Measurements from ENCODE around the gene GZMM. TPM values are rescaled to one million over a fixed set of nuclear protein-coding genes. Genes with fewer than 3 reads are reported as not detected.

Gene GZMM
- total and polyA plus RNA-seq, 2 of the 13 experiments (the other 11 are each of a cell fraction or from before 2014, with no cell fraction given): 0.07 TPM; not detected in 1

DNA sequence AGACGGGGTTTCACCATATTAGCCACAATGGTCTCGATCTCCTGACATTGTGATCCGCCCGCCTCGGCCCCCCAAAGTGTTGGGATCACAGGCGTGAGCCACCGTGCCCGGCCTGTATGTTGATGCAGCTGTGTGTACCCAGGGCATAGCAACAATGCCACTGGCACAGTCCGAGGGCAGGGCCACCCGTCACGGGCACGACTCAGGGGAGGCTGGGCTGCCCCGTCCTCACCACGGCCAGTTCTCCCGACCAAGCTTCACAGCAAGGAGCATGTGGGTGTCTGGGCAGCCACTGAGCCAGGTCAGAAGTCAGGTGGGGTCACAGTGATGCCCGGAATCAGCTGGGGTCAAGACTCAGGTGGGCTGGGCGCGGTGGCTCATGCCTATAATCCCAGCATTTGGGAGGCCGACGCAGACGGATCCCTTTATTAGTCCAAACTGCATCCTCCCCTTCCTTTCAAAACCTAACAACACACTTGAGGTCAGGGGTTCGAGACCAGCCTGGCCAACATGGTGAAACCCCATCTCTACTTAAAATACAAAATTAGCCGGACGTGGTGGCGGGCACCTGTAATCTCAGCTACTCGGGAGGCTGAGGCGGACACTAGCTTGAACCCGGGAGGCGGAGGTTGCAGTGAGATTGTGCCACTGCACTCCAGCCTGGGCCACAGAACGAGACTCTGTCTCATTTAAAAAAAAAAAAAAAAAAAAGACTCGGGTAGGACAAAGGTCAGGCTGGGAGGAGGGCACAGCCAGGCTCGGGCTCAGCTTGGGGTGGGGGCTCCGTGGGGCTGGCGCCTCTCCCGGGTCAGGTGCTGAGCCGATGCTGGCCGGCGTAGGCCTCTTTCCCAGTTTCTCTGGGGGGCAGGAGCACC lies 13.5 kb upstream of the GZMM start (continued):
- TF ChIP-seq XBP1 (CRISPR knock-in tag; IDR thresholded peaks at IDR 0.05) (no peak), GMEB1 (CRISPR knock-in tag; IDR thresholded peaks at IDR 0.05; ENCODE audit: borderline replicate concordance) (no peak), HMG20A (CRISPR knock-in tag; IDR thresholded peaks at IDR 0.05; ENCODE audit: borderline replicate concordance) (no peak), ZNF644 (CRISPR knock-in tag; IDR thresholded peaks at IDR 0.05; ENCODE audit: low read depth) (no peak), CEBPG (CRISPR knock-in tag; IDR thresholded peaks at IDR 0.05) (no peak), ZNF619 (CRISPR knock-in tag; IDR thresholded peaks at IDR 0.05) (no peak), AHR (CRISPR knock-in tag; IDR thresholded peaks at IDR 0.05) (no peak), NR1H2 (CRISPR knock-in tag; IDR thresholded peaks at IDR 0.05; ENCODE audit: borderline replicate concordance, low read depth) (no peak), ZNF326 (CRISPR knock-in tag; IDR thresholded peaks at IDR 0.05; ENCODE audit: borderline replicate concordance) (no peak), HIC2 (CRISPR knock-in tag; IDR thresholded peaks at IDR 0.05; ENCODE audit: low read depth) (no peak; the same call in 1 of the 2 replicates), GABPB1 (CRISPR knock-in tag; IDR thresholded peaks at IDR 0.05) (no peak), NFRKB (IDR thresholded peaks at IDR 0.05) (no peak), TEAD3 (CRISPR knock-in tag; optimal IDR thresholded peaks at IDR 0.05; ENCODE audit: borderline replicate concordance) (no peak), NR2F2 (IDR thresholded peaks at IDR 0.05; ENCODE audit: borderline replicate concordance, low read depth) (0 out of 2 replicates have a peak, but pooled peaks have one; percentile 12), ETV5 (CRISPR knock-in tag; IDR thresholded peaks at IDR 0.05; ENCODE audit: borderline replicate concordance) (no peak), ZBTB37 (CRISPR knock-in tag; IDR thresholded peaks at IDR 0.05) (no peak), SP1 (IDR thresholded peaks at IDR 0.05) (no peak), SP1 (CRISPR knock-in tag; IDR thresholded peaks at IDR 0.05) (no peak), DR1 (CRISPR knock-in tag; IDR thresholded peaks at IDR 0.05) (no peak), ZNF570 (CRISPR knock-in tag; IDR thresholded peaks at IDR 0.05; ENCODE audit: borderline replicate concordance) (no peak)
- TF ChIP-seq, protein P1, sequence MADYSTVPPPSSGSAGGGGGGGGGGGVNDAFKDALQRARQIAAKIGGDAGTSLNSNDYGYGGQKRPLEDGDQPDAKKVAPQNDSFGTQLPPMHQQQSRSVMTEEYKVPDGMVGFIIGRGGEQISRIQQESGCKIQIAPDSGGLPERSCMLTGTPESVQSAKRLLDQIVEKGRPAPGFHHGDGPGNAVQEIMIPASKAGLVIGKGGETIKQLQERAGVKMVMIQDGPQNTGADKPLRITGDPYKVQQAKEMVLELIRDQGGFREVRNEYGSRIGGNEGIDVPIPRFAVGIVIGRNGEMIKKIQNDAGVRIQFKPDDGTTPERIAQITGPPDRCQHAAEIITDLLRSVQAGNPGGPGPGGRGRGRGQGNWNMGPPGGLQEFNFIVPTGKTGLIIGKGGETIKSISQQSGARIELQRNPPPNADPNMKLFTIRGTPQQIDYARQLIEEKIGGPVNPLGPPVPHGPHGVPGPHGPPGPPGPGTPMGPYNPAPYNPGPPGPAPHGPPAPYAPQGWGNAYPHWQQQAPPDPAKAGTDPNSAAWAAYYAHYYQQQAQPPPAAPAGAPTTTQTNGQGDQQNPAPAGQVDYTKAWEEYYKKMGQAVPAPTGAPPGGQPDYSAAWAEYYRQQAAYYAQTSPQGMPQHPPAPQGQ (CRISPR knock-in tag; IDR thresholded peaks at IDR 0.05; ENCODE audit: borderline replicate concordance): no peak
- TF ChIP-seq, protein P2, sequence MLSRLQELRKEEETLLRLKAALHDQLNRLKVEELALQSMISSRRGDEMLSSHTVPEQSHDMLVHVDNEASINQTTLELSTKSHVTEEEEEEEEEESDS (CRISPR knock-in tag; IDR thresholded peaks at IDR 0.05; ENCODE audit: borderline replicate concordance): no peak

All from HepG2 (cell line).